NOMO-1 (cell line): ENCODE measurements around the gene ARHGEF25.
A peak's percentile ranks its signal among the peaks of the same experiment; 100 is the strongest.
"Not testable (repeated sequence)": the region's sequence is repeated elsewhere in the genome, so short reads cannot be mapped to it uniquely, and the experiment has no call there.

Experiments
- DNase-seq, 2 experiments: peaks; one replicate each; lab custom pipeline; 2025; ENCODE audit not compliant: unreplicated experiment in 2 of 2; lab: John Stamatoyannopoulos, UW

ARHGEF25 gene

DNA sequence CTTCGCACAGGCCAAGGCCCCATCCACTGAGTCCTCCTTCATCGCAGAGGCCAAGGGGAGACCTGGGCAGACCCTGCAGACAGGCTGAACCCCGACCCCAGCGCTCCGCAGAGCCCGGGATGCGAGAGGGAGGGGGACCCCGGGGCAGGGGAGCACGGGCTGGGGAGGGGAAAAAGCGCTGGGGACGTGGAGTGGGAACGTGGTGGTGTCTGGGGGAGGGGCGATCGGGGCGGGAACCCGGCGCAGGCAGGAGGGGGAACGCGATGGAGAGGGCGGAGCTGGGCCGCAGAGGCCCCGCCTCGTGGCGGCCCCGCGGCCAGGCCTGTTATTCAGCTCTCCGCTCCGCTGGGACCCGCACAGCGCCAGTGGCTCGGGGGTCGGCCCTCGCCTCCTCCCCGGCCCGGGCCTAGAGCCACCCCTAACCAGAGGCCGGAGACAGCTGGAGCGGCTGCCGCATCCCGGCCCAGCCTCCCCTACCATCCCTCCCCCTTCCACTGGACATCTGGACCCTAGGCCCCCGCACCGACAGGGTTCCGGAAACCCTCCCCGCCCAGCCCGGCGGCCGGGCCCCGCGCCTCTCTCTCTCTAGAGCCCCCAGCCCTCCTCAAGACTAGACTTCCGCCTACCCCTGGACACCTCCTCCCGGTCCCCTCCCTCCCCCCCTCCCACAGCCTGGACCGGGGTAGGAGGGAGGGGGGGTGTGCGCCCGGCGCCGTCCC is at the start of gene ARHGEF25:
Gene ARHGEF25 (plus strand): TSS at position 328 of the 719 bp plus-strand sequence. CDS start 460 bp downstream, outside the sequence.
- DNase-seq = peak in 1 of 2 experiments; percentile 14

DNA sequence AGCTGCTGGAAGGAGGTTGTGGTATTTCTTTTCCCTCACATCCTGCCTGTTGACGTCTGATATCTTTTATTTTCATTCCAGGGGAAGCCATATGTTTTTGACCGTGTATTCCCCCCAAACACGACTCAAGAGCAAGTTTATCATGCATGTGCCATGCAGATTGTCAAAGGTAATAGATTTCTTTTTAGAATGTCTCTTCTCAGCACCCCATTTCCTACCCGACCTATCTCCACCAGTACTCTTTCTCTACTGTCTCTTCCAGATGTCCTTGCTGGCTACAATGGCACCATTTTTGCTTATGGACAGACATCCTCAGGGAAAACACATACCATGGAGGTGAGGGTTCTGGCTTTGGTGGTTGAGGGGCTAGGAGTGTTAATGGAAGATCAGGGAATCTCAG is 47.9 kb upstream of the ARHGEF25 start:
- no peak for DNase-seq

DNA sequence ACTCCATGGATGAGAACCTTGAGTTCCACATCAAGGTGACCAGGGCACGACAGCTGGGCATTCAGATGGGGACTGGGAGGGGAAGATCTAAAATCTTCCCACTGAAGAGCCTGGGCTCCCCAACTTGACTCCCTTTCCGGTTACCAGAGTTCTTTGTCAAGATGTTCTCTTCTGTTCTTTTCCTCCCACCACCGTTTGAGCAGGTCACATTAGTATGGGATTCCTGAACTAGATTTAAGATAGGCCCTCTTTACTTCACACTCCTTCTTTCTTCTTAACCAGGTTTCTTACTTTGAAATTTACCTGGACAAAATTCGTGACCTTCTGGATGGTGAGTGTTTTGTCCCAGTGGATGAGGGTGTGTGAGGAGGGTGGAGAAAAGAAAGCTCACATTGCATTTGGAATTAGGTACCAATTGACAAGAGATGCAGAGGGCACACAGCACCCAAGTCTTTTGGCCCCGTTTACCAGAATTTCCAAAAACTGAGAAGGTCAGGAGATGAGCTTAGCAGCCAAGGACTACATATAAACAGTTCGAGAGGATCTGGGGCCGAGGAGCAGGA is 47.0 kb upstream of the ARHGEF25 start:
- no peak for DNase-seq

DNA sequence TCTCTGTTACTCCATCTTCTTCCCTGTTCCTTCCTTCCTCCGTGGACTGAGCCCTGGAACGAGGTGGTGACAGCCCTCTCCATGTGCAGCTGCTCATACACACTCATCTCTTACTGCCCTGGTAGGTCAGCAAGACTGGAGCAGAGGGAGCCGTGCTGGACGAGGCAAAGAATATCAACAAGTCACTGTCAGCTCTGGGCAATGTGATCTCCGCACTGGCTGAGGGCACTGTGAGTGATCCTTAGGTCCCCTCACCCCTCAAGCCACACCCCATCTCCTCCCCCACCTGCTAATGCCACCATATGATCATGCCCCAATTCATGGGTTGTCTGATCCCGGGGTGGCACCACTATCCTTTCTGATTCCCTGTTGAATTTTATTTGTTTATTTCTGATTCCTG is 42.4 kb upstream of the ARHGEF25 start:
- DNase-seq = no peak

DNA sequence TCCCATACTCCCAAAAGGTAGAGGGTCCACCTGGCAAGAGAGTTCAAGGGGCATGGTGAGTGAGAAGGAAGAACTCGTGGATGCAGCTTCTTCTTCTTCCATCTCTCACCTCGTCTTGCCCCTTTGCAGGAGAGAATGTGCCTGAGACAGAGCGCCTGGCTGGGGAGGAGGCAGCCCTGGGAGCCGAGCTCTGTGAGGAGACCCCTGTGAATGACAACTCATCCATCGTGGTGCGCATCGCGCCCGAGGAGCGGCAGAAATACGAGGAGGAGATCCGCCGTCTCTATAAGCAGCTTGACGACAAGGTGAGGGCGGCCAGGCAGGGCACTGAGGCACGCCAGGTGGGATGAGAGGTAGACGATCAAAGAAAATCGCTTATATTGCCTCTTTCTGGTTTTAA is 41.4 kb upstream of the ARHGEF25 start:
- DNase-seq = no peak

DNA sequence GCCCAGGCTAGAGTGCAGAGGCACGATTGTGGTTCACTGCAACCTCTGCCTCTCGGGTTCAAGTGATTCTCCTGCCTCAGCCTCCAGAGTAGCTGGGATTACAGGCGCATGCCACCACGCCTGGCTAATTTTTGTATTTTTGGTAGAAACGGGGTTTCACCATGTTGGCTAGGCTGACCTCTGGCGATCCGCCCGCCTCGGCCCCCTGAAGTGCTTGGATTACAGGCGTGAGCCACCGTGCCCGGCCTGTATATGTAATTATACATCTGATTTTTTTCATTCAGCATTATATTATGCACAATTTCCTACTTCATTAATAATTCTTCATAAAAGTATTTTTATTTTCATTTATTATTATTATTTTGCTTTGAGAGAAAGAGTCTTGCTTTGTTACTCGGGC is 40.8 kb upstream of the ARHGEF25 start:
- not testable (repeated sequence) for DNase-seq

DNA sequence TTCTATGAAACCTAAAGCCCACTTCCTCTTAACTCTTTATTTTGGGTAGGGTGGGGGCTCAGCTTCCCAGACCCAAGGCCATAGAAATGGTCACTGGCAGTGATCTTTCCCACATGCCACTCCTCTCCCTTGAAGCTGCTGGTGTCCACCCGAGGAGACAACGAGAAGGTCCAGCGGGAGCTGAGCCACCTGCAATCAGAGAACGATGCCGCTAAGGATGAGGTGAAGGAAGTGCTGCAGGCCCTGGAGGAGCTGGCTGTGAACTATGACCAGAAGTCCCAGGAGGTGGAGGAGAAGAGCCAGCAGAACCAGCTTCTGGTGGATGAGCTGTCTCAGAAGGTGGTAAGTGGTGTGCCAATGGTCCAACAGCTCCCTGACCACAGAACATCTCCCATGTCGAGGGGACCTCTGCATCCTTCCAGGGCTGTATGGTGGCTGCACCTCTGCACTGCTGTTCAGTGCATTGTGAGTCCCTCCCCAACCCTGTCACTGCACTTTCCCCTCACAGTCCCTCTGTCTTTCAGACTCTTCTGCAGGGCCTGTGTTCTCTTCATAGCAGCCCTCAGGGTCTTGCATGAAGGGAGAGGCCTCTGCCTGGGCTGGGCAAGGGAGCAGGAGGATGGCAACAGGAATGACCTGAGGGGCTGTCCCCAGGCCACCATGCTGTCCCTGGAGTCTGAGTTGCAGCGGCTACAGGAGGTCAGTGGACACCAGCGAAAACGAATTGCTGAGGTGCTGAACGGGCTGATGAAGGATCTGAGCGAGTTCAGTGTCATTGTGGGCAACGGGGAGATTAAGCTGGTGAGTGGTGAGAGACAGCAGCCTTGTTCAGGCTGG is 39.1 kb upstream of the ARHGEF25 start:
- no peak for DNase-seq

DNA sequence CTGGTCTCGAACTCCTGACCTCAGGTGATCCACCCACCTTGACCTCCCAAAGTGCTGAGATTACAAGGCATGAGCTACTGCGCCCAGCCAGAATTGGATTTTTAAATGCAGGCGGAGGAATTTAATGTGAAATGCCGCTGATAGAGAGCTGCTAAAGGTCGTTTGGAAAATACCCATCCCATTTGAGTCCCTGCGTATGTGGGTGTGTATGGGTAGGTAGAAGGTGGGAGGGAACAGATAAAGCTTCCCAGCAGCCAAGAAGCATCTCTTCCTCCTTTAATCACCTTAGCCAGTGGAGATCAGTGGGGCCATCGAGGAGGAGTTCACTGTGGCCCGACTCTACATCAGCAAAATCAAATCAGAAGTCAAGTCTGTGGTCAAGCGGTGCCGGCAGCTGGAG is 36.4 kb upstream of the ARHGEF25 start:
- no peak for DNase-seq

DNA sequence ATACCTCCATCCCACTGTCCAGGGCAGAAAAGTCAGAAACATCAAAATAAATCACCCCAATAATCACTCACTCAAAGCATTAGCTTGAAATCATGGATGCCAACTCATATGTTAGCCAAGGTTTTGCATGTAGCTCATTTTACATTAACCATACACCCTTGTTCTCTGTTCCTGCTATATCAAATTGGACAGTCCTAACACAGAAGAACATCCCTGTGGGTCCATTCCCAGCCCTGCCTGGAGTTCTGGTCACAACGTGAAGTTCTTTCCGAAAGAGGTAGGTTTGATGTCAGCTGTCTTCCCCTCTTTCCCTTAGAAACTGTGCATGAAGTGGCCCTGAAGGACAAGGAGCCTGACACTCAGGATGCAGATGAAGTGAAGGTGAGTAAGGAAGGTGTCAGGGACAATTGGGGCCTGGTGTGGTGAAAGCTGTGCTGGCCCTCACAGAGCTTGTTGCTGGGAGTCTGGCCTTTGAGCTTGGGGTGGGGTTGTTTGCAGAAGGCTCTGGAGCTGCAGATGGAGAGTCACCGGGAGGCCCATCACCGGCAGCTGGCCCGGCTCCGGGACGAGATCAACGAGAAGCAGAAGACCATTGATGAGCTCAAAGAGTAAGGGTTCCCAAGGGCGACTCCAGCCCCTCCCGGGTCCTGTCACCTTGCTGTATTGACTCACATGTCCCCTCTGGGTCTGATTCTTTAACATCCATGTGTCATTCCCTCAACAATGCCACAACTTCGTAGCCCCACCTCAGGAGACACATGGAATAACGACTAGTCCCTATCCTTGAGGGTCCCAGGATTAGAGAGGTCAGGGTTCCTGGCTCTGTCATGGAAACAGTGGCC is 35.2 kb upstream of the ARHGEF25 start:
- no peak for DNase-seq

DNA sequence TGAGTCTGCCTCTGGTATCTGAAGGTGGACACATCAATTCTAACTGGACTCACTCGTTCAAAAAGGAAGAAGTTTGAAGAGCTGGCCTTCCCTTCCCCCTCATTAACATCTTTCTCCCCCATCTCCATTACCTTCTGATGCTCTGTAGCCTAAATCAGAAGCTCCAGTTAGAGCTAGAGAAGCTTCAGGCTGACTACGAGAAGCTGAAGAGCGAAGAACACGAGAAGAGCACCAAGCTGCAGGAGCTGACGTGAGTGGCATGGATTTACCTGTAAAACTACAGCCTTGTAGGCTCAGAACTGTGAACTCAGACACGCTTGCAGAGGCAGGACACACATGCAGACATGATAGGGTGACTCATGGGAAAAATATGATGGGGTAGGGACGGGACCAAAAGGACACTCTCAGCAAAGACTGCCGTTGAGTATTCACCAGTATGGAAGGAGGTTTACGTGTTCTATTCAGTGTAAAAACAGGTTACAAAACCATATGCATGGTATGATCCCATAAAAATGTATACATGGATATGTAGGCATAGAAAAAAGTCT is 34.5 kb upstream of the ARHGEF25 start:
- no peak for DNase-seq

DNA sequence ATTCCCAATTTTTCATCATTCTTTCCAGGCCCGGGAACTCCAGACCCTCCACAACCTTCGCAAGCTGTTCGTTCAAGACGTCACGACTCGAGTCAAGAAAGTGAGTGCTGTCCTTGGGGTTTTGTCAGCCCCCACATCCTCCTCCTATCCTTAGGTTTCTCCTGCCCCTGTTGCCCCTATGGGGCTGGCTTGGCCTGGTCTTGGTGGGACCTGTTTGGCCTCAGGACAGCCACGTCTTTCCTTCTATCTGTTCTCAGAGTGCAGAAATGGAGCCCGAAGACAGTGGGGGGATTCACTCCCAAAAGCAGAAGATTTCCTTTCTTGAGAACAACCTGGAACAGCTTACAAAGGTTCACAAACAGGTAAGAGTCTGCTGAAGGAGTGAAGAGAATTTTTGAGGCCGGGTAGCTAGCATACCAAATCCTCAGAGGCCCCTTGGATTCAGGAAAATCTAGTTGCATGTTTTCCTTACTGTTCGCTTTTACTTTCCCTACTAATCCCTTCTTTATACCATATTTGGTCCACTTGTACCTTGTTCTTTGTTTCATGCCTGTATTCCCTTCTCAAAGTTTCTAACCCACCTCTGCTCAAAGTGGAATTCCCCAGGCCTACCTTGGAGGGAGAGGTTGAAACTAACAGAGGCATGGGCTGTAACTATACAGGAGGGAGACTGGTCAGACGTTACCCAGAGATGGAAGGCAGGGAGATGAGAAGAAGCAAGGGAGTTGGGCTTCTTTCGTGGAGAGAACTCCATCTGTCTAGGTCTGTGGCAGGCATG is 33.1 kb upstream of the ARHGEF25 start:
- DNase-seq = no peak

DNA sequence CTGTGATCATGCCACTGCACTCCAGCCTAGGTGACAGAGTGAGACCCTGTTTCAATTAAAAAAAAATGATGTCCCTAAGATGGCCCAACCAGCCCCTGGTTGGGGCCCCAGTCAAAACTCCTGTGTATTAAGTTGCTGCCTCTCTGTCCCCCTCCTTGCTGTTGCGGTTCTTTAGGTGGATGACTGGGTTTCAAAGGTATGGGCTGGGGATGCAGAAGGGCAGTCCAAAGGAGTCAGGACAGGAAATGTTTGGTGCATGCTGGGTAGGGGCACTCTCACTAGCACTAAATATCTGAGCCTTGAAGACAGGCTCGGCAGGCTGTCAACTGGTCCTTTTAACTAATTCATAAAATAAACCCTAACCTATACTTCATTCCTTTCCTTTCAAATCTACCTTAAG is 32.2 kb upstream of the ARHGEF25 start:
- no peak for DNase-seq

DNA sequence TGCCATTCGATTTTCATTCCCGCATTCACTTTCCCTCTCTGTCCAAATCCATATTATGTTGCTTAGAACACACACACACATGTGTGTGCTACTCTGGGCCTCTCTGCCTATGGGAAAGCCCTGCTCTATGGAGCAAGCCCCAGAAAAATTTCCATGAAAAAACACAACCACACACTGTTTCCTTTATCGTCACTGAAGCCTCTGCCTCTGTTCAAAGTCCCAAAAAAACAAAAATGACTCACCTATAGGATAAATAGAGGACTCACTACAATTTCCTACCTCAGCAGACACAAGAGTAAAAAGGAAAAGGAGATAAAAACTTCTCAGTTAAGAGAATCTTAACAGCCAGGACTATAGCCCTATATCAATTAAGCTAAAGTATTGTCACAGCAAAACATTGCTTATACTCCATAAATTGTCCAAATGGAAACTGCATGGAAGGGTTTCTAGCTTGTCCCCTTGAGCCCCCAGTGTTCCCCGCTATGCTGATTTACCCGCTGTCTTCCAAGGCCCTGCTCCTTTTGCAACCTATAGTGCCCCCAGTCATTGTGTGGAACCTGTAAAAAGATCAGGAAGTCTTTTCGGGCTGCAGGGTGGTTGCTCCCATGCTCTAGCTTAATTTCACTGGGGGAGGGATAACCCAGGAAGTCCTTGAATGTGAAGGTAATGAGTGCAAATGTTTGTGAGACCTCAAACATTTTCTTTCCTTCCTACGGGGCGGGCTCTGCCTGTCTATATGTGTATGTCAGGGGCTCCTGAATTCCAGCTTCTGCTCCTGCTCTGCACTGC is 31.4 kb upstream of the ARHGEF25 start:
- no peak for DNase-seq

DNA sequence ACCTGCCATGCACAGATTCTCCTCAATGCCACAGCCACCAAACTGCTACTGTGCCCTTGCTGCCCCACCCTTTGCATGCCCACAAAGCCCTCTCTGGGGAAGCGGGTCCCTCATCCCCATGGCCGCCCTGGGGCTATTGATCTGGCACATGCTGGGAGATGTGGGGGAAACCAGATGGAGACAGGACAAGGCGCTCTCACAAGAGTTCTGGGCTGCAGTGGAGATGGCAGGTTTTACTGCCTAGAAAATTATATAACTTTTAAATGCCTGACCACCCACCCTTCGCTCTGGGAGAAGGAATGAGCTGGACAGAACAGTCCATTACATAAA is 30.8 kb upstream of the ARHGEF25 start:
- DNase-seq = no peak

DNA sequence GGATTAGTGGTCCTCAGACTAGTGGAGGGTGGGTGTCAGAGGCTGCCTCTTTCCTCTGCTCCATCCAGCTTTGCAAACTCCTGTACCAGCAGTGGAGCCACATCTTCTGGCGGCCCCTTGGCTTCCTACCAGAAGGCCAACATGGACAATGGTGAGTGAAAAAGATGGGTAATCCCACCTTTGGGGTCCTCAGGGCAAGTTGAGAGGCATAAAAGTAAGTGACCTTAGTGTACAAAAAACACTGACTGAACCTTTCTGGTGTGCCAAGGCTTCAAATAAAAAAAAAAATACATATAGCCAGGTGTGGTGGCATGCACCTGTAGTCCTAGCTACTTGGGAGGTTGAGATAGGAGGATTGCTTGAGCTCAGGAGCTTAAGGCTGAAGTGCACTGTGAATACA is 29.4 kb upstream of the ARHGEF25 start:
- DNase-seq = no peak

DNA sequence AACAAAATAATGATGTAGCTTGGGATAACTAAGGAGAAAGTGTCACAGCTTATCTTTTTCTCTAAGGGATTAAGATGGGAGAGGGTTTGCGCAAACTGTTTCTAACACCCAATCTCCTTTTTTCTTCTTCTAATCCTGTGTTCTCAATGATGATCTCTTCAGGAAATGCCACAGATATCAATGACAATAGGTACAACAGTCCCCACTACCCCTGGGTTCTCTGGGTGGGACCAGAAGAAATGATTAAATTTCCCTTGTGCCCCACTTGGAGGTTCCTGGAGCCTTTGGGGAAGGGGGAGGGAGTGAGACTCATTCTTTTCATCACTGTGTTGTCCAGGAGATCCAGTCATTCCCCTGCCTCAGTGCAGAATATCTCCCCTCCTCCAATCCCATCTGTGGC is 28.8 kb upstream of the ARHGEF25 start:
- no peak for DNase-seq

DNA sequence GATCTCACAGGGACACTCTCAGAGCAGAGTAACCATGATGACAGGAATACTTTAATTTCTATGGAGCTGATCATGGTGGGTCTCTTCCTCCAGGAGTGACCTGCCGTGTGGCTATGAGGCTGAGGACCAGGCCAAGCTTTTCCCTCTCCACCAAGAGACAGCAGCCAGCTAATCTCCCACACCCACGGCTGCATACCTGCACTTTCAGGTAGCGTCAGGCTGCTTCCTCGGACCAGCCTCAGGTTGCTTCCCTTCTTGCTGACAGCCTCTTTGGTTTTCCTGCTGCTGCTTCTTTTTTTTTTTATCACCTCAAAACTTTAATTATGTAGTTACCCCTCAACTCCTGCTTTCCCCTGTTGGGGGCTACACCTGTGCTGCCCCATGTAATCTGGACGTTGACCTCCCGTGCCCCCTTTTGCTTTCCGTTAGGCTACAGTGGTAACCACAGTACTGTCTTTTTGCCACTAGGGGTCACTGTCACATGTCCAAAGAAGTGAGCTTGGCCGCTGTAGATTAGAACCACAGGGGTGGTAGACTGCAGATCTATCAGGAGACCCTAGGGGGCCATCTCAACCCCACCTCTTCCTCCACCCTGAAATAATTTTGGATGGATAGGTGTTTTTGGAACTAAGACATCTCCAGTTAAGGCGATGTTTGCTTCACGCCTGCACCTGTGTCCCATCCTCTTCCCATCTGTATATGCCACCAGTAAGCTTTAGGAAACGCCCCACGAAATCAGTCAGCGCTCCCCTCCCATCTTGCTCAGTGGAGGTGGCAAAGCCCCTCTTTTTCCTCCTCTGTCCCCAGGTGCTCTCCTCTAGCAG is 28.0 kb upstream of the ARHGEF25 start:
- peak; percentile 55 to 79 for DNase-seq

DNA sequence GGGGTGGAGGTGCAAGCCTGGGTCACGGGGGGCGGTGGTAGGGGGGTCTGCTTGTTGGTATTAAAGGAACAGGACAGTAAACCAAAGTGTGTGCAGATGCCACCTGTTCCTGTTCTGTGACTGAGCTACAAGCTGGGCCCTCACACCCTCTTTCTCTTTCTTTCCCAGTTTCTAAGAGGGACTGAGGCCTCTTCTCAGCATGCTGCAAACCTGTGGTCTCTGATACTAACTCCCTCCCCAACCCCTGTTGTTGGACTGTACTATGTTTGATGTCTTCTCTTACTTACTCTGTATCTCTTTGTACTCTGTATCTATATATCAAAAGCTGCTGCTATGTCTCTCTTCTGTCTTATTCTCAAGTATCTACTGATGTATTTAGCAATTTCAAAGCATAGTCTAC is 27.2 kb upstream of the ARHGEF25 start:
- no peak for DNase-seq
